GM18502 (cell line): ENCODE measurements around the gene MCF2L2.

Experiments used
- ATAC-seq: cut with Tn5 transposase; IDR thresholded peaks from one replicate; pipeline ENCODE4 v1.9.1; 2021; ENCODE audit warnings: mild to moderate bottlenecking; ENCODE audit not compliant: unreplicated experiment, poor library complexity

MCF2L2 gene

GRCh38 chr3:183410759-183411158, 17.7 kb downstream of the MCF2L2 start:
- ATAC-seq: no peak

DNA sequence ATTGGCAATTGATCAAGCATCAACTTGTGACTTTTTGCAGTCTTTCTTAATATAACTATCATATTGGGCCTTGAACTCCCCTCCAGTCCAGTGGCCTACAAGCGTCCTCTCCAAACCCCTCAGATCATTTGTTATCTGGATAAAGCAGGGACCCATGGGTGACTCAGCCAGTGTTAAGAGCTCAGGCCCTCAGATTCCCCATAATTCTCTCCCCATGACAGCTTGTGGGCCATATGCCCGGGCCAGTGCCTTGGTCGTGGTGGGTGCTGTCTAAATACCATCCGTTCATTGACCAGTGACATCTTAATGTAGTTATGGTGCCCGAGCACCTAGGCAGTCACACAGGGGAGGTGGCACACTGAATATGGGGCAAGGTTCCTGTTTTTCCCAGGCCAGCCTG, 18.1 kb downstream of the MCF2L2 start:
- no peak for ATAC-seq

GRCh38 chr3:183409219-183409618, 19.2 kb downstream of the MCF2L2 start:
- no peak for ATAC-seq

- ATAC-seq: no peak
These were observed 26.7 kb downstream of the MCF2L2 start for GRCh38 chr3:183401678-183402077.

DNA sequence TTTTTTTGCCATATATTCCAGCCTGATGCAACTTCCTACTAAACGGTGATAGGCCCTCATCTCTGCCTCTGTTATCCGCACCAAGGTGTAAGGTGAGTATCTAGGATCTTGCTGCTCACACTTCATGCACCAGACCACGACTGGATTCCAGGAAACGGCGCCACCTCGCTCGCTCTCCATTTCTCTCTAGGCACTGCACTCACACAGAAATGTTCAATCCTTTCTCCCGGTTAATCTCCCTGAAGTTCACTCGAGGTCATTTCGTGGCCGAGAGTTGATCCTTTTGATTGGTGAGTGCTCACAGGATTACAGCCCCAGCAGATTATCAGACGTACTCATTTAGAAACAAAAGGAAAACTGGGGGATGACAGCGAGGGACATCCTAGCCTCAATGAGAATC, 28.1 kb downstream of the MCF2L2 start:
- no peak for ATAC-seq

DNA sequence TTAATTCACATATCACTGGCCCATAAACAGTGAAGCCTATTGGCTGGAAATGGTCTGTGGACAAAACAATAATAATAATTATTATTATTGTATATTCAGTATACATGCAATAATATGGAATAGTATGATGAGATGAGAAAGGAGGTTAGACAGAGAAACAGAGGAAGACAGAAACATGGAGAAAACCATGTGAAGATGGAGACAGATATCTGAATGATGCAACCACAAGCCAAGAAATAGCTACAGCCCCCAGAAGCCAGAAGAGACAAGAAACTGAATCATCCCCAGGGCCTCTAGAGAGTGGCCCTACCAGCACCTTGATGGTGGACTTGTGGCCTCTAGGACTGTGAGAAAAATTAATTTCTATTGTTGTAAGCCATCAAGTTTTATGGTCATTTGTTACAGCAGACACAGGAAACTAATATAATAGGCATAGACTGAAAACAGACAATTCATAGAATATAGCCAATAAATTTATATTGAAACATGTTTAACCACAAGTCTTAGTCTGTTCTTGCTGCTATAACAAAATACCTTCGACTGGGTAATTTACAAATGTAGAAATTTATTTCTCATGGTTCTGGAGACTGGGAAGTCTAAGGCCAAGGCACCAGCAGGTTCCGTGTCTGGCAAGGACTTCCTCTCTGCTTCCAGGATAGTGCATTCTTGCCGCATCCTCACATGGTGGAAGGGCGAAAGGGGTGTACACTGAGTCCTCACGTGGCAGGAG, 31.6 kb downstream of the MCF2L2 start:
- no peak for ATAC-seq

GRCh38 chr3:183394150-183394549, 34.3 kb downstream of the MCF2L2 start:
- no peak for ATAC-seq

- ATAC-seq: no peak
These were observed 34.8 kb downstream of the MCF2L2 start for GRCh38 chr3:183393625-183394024.

- no peak for ATAC-seq
These were observed 36.0 kb downstream of the MCF2L2 start for GRCh38 chr3:183392186-183393034.

GRCh38 chr3:183391460-183391859, 37.0 kb downstream of the MCF2L2 start:
- no peak for ATAC-seq

GRCh38 chr3:183390844-183391243, 37.6 kb downstream of the MCF2L2 start:
- ATAC-seq: no peak

- no peak for ATAC-seq
These were observed 40.1 kb downstream of the MCF2L2 start for GRCh38 chr3:183388213-183388895.

DNA sequence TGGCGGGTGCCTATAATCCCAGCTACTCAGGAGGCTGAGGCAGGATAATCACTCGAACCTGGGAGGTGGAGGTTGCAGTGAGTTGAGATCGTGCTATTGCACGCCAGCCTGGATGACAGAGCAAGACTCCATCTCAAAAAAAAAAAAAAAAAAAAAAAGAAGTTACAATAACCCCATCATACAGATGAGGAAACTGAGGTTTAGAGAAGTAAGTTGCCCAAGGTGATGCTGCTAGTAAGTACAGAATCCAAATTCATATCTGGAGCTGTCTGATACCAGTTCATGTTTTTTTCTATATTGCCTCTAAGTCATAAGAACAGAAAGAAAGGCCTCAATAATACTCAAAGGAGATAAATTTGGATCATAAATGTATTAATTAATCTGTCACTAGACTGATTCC, 40.6 kb downstream of the MCF2L2 start:
- ATAC-seq: no peak

GRCh38 chr3:183386651-183387050, 41.8 kb downstream of the MCF2L2 start:
- ATAC-seq: no peak

GRCh38 chr3:183385698-183386613, 42.5 kb downstream of the MCF2L2 start:
- peak; percentile 74 for ATAC-seq

GRCh38 chr3:183381673-183382072, 46.7 kb downstream of the MCF2L2 start:
- ATAC-seq: no peak

DNA sequence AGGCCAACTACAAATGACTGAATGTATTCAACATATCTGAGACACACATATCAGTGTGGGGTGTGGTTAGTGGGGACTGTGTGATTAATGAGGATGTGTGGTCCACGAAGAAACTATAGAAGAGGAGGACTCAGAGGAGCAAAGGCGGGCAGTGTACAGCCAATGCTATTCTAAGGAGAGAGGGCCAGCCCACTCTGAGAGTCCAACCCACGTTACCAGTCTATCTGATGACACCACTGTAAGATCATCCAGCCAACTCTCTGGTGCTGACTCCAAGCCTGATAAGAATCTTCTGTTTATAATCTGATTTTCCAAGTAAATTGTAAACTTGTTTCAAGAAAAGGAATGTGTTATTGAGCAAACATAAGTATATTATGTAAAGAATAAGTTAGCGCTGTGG, 47.2 kb downstream of the MCF2L2 start:
- ATAC-seq: no peak

DNA sequence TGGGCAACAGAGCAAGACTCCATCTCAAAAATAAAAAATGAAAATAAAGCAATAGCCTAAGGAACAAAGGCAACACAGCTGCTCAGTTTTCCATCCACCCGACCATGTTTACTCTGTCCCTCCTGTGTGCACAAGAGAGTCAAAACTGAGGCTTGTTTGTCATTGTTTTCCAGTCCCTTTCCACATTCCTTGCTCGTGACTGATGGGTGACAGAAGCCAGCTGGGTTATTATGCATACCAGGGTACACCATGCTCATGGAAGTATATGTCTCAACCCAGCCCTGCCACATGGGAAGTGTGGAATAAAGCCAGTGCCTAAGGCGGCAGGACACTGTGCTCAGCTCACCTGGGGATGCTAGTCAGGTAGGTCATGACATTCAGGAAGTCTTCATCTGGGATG, 49.5 kb downstream of the MCF2L2 start:
- ATAC-seq: no peak

- ATAC-seq: no peak
These were observed 49.9 kb downstream of the MCF2L2 start for GRCh38 chr3:183378545-183378944.

GRCh38 chr3:183378008-183378407, 50.4 kb downstream of the MCF2L2 start:
- ATAC-seq: no peak
